Urothelium cell line (cell line): Measurements from ENCODE around the gene DEPDC1.
"Not testable (repeated sequence)": the region's sequence is repeated elsewhere in the genome, so short reads cannot be mapped to it uniquely, and the experiment has no call there.

Experiments
- DNase-seq: peaks from one replicate; pipeline ENCODE4 v3.0.0; 2011; ENCODE audit warnings: low spot score, mixed read lengths
- FAIRE-seq: peaks from 2 replicates; lab custom pipeline; 2011; peaks lifted over from hg19 to GRCh38; lab: Jason Lieb, UNC

DEPDC1 gene

GRCh38 chr1:68476626-68477025 is 20.3 kb downstream of the DEPDC1 start:
- FAIRE-seq, DNase-seq: not testable (repeated sequence)

GRCh38 chr1:68473060-68473459 is 23.8 kb downstream of the DEPDC1 start:
- DNase-seq (no peak), FAIRE-seq (no peak)

GRCh38 chr1:68470388-68470970 is 26.4 kb downstream of the DEPDC1 start:
- DNase-seq (no peak), FAIRE-seq (no peak)

GRCh38 chr1:68464891-68465290 is 32.0 kb downstream of the DEPDC1 start:
- DNase-seq (no peak), FAIRE-seq (no peak)

GRCh38 chr1:68460935-68461334 is 35.9 kb downstream of the DEPDC1 start:
- FAIRE-seq (no peak), DNase-seq (no peak)

GRCh38 chr1:68459796-68460195 is 37.1 kb downstream of the DEPDC1 start:
- no peak for DNase-seq
- no peak for FAIRE-seq

- no peak for FAIRE-seq
- DNase-seq: no peak
These were observed 37.8 kb downstream of the DEPDC1 start for GRCh38 chr1:68459091-68459490.

GRCh38 chr1:68456202-68456601 is 40.7 kb downstream of the DEPDC1 start:
- no peak for FAIRE-seq
- no peak for DNase-seq

GRCh38 chr1:68454534-68454933 is 42.3 kb downstream of the DEPDC1 start:
- DNase-seq (no peak), FAIRE-seq (no peak)

GRCh38 chr1:68453060-68453670 is 43.7 kb downstream of the DEPDC1 start:
- DNase-seq (no peak), FAIRE-seq (no peak)

- DNase-seq: no peak
- FAIRE-seq: no peak
These were observed 47.0 kb downstream of the DEPDC1 start, which contains the start of gene RPE65 for GRCh38 chr1:68449901-68450300. Gene RPE65 (minus strand): TSS chr1:68449954. CDS start chr1:68449905, 49 bp downstream.

GRCh38 chr1:68448365-68448764 is 48.5 kb downstream of the DEPDC1 start:
- DNase-seq (no peak), FAIRE-seq (no peak)

- FAIRE-seq: no peak
- DNase-seq: no peak
These were observed 51.2 kb downstream of the DEPDC1 start for GRCh38 chr1:68445709-68446108.

GRCh38 chr1:68442822-68443556 is 53.9 kb downstream of the DEPDC1 start:
- FAIRE-seq: no peak
- DNase-seq: peak; percentile 65

- no peak for FAIRE-seq
- no peak for DNase-seq
These were observed 54.9 kb downstream of the DEPDC1 start for GRCh38 chr1:68442006-68442405.

- FAIRE-seq (no peak), DNase-seq (no peak)
These were observed 58.6 kb downstream of the DEPDC1 start for GRCh38 chr1:68438310-68438709.

- FAIRE-seq: no peak
- DNase-seq: no peak
These were observed 63.5 kb downstream of the DEPDC1 start for GRCh38 chr1:68433395-68433794.

- DNase-seq (no peak), FAIRE-seq (no peak)
These were observed 65.8 kb downstream of the DEPDC1 start for GRCh38 chr1:68431076-68431475.

- DNase-seq: no peak
- no peak for FAIRE-seq
These were observed 67.6 kb downstream of the DEPDC1 start for GRCh38 chr1:68429233-68429808.

GRCh38 chr1:68426594-68426993 is 70.3 kb downstream of the DEPDC1 start:
- DNase-seq (no peak), FAIRE-seq (no peak)
